CD1c-positive myeloid dendritic cell (primary cell): ENCODE measurements around the gene CRYM.
"Not testable (repeated sequence)": the region's sequence is repeated elsewhere in the genome, so short reads cannot be mapped to it uniquely, and the experiment has no call there.

Source experiments
- DNase-seq: peaks from one replicate; pipeline ENCODE4 v3.0.0-alpha.2; 2016; ENCODE audit errors: extremely low spot score

Gene CRYM

DNA sequence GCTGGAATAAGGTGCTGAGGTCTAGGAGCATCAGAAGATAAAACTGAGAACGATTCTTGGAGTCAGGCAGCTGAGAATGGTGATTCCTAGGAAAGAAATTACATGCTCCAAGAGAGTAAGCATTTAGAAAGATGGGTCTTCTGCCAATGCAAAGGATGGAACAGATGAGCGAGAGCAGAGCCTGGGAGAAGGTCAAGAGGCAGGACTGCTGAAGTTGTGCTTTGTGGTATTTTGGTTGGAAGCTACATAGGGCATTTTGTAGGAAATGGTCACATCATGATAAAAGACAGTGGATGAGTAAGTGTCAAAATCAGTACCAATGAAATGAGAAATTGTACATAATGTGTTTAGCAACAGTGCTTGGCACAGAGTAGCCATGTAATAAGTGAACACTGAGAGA, 1.4 kb upstream of the CRYM start:
- DNase-seq: no peak

GRCh38 chr16:21277045-21277926, 804 bp downstream of the CRYM start:
- DNase-seq: no peak

DNA sequence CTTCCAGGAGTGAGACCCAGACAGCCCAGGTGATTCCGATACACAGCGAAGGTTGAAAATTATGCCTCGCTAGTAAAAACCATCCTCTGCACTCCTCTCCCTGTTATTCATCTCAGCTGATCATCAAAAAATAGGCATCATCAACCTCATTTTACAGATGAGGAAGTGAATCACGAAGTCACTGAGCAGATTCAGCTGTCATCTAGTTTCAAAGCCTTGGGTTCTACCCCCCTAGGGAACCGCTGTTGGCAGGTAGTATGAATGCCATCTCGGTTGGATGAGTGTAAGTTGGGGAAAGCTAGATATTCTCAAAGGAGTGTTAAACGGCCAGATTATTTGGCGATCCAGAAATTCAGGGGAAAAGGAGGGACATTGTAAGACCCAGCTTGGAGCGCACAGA, 2.0 kb downstream of the CRYM start:
- DNase-seq: no peak

DNA sequence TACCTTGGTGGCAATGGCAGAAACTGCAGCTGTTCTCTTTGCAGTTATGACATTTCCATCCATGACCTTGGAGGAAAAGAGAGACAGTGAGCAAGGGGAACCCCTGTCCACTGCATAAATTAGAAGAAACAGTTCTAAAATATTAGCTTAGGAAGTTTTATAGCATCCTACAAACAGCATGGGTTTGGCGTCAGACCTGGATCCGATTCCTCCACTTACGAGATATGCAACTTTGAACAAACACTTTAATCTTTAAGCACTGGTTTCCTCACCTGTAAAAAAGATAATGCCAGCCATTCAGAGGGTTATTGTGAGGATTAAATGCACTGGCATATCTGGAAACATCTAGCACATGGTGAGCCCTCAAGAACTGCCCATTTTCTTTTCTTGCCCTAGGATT, 2.6 kb downstream of the CRYM start:
- DNase-seq: no peak

DNA sequence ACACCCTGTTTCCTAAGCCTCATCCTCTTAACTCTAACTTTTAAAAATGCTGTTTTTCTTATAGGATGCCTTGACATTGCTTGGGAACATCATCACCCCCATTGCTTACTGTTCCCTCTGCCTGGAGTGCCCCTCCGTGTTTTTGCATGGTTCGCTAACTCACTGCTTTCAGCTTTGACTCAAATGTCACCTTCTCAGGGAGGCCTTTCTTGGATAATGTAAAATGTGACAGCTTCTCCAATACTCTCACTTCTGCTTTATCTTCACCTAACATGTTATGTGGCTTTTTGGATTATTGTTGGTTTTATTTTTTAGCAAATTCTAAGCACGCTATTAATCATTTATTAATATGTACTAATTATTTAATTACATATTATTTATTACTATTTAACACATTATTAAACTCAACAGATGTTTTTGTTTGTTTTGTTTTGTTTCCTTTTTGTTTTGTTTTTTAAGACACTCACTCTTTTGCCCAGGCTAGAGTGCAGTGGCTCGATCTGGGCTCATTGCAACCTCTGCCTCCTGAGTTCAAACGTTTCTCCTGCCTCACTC, 3.8 kb downstream of the CRYM start:
- DNase-seq: no peak

DNA sequence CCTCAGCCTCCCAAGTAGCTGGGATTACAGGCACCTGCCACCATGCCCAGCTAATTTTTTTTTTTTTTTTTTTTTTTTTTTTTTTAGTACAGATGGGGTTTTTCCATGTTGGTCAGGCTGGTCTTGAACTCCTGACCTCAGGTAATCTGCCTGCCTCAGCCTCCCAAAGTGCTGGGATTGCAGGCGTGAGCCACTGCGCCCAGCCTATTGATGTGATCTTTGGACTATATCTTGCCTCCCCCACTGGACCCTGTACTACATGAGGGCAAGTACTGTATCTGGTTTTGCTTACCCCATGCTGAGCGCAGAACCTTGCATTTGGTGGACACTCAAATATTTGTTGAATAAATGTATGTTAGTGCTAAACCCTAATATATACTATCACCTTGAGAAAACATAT, 5.3 kb downstream of the CRYM start:
- not testable (repeated sequence) for DNase-seq

DNA sequence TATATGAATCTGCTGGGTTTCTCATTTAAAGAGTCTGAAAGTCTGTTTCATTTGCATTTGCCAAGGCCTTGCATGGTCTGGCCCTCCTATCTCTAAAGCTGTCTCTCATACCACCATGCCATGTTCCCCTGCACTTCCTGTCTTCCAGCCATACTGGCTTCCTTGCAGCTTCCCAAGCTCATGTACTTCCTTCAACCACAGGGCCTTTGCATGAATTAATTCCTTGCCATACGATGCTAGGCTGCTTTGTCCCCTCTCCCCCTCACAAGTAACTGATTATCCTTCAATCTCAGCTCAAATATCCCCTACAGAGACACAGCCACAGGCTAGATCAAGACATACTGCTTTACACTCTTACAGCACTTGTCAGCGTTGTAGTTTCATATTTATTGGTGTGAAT, 5.8 kb downstream of the CRYM start:
- no peak for DNase-seq

- DNase-seq: no peak
Measured at GRCh38 chr16:21268236-21268635, 9.9 kb downstream of the CRYM start.

DNA sequence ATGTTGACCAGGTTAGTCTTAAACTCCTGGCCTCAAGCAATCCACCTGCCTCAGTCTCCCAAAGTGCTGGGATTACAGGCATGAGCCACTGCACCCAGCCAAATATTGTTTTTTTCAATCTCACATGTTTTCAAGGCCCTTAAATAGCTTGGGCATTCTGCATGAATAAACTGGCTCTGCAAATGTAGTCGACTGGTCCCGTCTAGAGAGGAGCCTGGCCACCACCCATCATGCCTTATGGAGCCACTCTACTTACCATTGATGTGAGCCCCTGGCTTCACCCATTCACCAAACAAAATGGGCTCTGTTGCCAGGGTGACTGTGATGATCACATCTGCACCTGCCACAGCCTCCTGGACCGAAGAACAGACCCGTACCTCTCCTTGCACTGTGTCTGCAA, 10.8 kb downstream of the CRYM start:
- no peak for DNase-seq

DNA sequence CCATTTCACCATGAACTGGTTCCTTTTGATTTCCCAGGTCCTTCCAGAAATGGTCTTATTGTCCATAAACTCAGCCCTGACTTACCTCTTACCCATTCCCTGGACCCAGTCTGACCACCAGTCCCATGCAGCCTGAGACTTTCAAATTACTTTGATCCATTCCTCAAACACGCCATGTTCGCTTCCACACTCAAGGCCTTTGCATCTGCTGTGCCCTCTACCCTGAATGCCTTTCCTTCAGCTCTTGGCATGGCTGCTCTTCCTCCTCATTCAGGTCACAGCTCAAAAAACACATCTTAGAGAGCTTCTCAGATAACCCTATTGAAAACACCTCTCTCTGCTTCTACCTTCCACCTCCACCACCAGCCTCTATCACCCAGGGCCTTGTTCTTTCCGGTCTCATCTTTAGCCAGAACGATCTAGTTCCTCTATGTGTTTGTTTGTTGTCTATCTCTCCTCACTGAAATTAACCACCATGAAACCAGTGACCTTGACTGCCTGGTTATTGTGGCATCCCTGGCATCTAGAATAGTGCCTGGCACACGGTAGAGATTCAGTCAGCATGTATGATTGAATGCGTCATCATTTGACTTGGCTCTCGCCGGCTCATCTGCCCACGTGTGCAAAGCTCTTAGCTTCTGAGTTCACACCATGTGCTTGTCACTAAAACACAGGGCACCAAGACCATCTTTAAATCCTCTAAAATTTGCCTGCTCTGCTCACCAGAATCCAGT, 12.8 kb downstream of the CRYM start:
- no peak for DNase-seq

- DNase-seq: no peak
Measured at GRCh38 chr16:21264571-21265036, 13.5 kb downstream of the CRYM start.

DNA sequence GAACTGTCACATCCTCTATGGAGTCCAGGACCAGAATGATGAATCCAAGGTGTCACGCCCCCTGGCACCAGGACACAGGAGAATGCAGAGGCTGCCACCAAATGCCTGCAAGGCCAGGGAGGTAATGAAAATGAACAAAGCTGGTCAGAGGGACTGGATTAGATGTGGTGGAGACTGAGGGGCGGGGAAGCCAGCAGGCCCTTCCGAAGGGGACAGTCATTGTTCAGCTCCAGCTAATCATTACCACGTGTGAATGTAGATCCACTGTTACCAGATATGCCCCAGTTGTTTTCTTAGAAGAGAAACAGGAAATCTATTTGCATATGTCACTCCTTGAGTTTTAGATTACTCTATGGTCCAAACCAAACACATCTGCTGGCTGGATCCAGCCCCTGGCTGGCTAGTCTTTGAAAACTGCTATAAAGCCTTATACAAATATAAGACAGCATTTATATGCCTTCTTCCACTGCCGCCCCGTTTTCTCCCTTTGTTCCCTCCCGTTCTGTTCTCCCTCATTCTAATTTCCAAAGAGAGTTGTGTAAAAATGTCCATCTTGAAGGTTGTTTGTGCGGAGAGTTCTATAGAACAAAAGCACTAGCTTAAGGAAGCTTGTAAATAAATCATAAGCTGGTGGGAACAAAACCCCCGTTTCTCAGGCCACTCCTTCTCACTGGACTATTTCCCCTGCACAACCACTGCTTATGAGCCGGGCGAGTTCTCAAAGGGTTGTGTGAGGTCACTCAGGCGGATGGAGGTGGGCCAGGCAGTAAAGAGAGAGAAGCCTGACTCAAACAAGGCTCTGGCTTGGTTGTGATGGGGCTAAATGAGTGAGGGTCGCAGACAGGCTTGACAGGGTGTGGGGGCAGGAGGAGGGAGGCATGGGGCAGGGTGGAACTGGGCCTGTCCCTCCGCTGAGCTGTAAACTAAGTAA, 14.2 kb downstream of the CRYM start:
- no peak for DNase-seq

DNA sequence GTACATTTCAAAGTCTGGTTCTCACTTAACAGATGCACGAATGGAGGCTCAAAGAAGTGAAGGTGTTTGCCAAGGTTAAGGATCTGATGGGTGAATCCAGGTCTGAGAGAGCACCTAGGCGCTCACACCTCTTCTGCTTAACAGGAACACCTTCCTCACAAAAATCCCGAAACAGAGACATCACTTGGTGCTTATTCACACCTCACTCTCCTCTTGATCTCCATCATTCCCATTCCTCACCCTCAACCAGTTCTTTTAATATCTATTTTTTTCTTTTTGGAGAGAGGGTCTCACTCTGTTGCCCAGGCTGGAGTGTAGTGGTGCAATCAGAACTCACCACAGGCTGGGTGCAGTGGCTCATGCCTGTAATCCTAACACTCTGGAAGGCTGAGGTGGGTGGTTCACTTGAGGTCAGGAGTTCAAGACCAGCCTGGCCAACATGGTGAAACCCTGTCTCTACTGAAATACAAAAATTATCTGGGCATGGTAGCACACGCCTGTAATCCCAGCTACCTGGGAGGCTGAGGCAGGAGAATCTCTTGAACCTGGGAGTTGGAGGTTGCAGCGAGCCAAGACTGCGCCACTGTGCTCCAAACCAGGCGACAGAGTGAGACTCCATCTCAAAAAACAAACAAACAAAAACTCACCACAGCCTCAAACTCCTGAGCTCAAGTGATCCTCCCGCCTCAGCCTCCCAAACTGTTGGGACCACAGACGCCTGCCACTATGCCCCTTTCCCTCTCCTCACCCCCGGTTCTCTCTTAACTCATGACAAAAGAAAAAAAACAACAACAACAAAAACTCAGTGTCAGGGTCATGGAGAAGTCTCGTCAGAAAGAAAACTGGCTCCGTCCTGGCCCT, 15.1 kb downstream of the CRYM start:
- no peak for DNase-seq

GRCh38 chr16:21260870-21261791, 17.0 kb downstream of the CRYM start:
- no peak for DNase-seq

- no peak for DNase-seq
Measured at GRCh38 chr16:21257284-21257683, 20.8 kb downstream of the CRYM start.

GRCh38 chr16:21256636-21257035, 21.5 kb downstream of the CRYM start:
- DNase-seq: no peak

GRCh38 chr16:21253470-21253869, 24.6 kb downstream of the CRYM start:
- no peak for DNase-seq

GRCh38 chr16:21250072-21250923, 27.8 kb downstream of the CRYM start:
- DNase-seq: no peak

- not testable (repeated sequence) for DNase-seq
Measured at GRCh38 chr16:21248179-21248578, 29.9 kb downstream of the CRYM start.
